Left hindlimb (tissue), 1 donor: ENCODE measurements around the gene EPHA8.

ENCODE experiments used
- DNase-seq: peaks from one replicate; pipeline ENCODE4 v3.0.0-alpha.2; 2018

EPHA8 gene

DNA sequence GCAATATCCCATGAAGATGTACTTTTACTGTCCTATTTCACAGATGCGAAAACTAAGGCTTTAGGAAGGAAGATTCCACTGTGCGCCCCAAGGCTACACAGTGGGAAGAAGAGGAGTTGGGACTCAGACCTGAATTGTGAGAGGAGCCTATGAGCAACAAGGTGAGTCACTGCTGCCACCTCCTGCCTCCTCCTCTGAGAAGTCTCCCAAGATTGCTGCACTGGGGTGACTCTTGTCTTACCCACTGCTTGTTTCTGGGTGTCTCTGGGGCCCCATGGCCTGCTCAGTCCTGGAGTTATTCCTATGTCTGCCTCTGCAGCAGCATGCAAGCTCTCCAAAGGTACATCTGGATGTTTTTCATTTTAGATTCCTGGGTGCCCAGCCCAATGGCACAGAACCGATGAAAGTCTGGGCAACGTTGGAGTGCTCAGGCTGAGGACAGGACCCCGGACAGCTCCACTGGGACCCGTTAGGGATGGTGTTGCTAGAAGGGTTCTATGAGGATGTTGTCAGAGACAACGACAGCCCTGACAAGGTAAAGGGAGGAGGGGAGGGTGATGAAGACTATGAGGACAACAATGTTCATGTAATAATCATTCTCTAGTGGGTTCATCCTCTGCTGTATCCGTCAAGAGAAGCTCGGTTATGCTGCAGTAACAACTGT lies 62.1 kb downstream of the EPHA8 start:
- no peak for DNase-seq

DNA sequence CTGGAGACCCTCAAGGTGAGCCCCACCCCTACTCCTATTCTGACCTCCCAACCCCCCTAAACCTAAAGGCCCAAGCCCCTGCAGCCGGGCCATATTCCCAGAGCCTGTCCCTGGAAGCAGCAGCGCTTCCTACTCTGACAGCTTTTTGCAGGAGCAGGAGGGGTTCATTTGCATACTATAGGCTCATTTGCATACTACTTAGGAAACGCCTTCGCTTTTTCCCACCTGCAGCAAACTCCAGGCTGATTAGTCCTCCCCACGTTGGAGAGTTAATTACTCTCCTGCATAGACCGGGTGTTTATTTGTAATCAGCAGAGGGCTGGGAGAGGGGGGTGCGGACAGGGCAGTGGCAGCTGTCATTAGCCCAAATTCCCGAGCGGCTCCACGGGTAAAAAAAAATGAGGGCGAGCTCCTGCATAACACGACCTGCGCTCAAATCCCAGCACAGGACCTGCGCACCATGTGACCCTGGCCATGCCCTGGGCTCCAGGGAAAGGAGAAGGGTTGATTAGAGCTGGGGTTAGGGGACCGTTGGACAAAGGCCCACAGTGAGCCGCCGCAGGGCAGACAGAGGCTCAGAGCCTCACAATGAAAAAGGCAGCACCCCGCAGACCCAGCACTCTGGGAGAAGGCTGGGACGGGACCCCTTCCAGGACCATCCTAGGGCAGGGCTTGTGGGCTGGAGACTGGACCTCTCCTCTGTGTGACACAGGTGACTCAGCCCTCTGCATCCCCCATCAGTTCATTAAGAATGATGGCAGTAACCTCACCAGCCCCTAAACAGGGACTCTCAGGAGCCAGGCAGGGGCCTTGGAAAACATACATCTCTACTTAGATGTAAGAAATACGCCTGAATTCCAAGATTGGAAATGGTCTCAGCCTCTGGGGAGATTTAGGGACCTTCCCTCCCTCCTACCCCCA lies 63.2 kb downstream of the EPHA8 start:
- no peak for DNase-seq

DNA sequence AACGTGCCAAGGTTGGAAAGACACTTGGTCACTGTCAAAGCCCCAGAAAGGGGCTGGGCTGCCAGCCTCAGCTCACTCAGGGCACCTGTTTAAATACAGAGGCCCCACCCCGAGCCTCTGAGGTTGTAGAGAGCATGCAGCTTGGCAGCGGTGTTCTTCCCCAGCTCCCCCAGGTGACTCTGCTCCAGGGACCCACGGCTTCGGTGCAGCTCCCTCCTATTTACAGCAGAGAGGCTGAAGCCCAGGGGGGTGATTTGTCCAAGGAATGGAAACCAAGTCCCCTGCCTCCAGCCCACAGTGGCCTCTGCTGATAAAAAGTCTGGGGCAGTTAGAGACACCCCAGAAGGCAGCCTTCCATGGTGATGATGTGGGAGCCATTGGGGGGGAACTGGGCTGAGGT lies 64.0 kb downstream of the EPHA8 start:
- DNase-seq = no peak

DNA sequence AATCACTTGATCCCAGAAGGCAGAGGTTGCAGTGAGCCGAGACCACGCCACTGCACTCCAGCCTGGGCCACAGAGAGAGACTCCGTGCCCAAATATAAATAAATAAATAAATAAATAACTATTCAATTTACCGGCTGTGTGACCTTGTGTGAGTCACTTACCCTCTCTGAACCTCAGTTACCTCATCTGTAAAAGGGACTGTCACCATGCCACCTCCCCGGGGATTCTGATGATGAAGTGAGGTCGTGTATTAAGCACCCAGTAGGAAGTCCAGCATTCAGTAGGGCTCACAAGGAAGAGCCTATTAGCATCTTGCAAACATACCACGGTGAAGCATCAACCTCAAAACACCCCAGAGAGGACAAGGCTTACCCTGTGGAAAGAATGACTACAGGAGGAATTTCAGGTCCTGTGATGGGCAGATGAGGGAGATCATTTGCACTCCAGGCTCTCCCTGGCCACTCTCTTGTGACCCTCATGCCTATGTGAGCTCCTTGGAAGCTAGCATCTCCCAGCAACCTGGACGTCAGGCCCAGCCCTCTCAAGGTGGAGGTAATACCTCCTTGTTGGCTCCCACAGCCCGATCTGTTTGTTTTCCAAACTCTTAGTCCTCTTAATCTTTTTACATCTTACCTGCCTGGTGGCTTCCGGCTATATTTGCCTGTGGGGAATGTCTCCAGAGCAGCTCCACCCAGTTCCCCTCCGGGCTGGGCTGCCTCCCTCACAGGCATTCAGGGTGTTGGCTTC lies 65.6 kb downstream of the EPHA8 start:
- no peak for DNase-seq

DNA sequence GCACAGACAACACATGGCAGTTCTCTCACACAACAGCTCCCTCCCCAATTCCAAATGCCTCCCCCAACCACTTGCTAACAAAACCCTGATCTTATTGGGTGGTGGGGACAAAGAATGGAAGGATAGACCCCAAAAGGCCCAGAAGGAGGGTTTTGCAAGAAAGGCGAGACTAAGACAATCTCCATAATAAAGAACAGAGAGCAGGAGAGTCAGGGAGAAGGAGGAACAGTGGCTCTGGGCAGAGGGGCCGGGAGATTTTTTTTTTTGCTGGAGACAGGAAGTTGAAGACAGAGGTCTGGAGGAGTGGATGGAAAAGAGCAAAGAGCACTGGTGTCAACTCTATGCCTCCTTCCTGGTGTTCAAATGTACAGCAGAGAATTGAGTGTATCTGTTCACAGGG lies 66.6 kb downstream of the EPHA8 start:
- DNase-seq = no peak

DNA sequence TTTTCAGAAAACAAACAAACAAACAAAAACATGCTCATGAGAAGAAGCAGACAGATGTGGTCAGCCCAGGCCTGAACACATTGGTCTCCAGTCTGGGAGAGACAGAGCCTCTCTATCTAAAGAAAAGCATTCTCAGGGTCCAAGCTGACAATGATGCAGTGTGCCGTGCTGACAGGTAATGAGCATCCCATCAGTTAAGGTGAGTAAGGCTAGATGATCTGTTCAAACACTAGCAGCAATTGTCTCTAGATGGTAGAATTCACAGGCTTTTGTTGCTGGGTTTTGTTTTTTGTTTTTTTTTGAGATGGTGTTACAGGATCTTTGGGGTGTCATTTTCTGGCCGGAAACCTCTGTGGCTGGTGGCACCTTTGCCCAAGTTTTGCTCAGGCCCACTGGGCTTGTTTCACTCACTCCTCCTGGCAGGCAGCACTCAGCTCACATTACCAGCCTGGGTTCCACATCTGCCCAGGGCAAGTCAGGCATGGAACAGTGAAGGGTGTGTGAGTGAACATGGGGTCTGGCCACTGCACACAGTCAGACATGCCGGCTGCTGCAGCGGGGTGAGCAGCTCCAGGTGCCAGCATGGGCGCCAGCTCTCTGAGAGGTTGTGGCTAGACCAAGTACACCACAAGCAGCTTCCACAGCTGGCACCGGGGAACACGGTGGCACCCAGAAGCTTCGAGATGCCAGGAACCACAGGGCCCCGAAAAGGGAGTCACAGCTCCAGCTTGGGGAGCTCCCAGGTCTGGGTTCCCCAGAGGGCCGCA lies 70.6 kb downstream of the EPHA8 start:
- no peak for DNase-seq

DNA sequence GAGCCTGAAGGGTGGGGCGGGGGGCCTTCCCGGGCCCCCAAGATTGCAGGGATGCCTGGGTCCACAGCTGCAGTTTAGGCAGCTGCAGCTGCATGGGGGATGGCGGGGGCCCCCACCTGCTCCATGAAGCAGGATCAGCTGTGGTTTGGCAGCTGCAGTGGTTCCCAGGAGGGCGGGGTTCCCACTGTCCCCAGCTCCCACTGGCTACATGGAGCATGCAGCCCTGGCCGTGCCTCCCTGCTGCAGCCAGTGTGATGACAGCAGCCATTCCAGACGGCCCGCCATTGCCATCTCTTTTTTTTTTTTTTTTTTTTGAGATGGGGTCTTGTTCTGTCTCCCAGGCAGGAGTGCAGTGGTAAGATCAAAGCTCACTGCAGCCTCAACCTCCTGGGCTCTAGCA lies 72.1 kb downstream of the EPHA8 start:
- DNase-seq = no peak

DNA sequence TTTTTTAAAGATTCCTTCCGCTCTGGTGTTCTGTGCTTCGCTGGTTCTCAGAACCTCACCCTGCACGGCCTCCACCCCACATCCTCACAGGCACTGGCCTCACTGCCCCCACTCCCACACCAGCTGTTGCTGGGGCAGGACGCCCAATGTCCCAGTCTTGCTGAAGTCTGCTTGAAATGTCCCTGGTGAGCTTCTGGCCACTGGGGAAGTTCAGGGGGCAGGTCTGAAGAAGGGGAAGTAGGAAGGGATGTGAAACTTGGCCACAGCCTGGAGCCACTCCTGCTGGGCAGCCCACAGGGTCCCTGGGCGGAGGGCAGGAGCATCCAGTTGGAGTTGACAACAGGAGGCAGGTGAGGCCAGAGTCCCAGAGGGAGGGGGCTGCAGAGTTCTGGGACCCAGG lies 73.1 kb downstream of the EPHA8 start, which contains the start of gene C1QA:
C1QA (plus strand) TSS at position 276 of the 400 bp plus-strand sequence. CDS start 989 bp downstream, outside the sequence.
- DNase-seq = no peak

DNA sequence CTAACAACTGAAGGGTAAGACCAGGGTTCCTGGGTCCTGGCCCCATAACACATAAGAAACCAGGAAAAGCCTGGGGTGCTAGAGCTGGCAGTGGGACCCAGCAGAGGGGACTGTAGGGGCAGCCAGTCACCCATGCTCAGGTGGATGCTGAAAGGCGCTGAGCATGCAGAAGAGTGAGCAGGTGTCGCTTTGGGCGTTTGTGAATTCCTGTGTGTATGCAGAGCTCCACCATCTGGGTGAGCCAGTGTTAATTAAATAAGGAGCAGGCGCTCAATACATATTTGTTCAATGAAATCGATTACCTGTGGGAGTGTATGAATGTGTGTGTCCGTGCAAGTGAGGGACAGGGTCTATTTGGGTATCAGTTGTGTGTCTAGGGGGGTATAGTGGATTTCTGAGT lies 73.6 kb downstream of the EPHA8 start:
- no peak for DNase-seq

DNA sequence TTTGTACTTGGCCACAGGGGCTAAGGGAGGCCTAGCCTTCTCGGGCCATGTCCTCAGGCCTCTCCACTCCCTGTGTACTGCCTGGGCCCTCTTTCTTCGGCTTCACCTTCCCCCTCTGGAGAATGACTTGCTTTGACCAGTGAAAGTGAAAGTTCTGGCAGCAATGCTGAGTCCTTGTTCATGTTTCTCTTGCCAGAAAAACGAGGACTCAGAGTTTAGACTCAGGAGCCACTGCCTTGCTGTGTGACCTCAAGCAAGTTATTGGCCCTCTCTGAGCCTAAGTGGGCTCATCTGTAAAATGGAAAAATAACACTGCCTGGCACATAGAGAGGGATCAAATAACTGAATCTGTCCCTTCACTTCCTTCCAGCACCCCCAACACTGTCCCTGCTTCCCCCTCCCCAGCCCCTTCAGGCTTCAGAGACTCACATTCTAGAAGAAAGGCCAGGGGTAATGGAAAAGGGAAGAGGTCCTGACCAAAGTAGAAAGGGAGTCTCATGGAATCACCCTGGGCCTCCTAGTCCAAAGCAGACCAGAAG lies 74.7 kb downstream of the EPHA8 start:
- no peak for DNase-seq

DNA sequence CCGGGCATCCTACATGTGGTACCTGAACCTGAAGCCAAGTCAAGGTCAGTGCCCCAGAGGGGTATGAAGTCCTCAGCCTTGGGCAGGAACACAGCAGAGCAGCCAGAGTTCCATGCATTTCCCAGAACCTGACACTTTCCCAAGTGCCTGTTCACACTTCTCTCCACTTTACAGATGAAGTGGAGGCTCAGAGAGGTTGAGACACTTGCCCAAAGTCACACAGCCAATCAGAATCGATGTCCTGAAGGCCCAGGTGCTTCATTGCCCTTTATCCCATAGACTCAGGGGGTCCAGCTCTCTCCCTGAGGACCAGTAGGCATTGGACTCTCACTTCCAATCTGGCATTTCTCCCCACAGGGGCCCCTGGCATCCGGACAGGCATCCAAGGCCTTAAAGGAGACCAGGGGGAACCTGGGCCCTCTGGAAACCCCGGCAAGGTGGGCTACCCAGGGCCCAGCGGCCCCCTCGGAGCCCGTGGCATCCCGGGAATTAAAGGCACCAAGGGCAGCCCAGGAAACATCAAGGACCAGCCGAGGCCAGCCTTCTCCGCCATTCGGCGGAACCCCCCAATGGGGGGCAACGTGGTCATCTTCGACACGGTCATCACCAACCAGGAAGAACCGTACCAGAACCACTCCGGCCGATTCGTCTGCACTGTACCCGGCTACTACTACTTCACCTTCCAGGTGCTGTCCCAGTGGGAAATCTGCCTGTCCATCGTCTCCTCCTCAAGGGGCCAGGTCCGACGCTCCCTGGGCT lies 75.4 kb downstream of the EPHA8 start:
- DNase-seq = no peak

DNA sequence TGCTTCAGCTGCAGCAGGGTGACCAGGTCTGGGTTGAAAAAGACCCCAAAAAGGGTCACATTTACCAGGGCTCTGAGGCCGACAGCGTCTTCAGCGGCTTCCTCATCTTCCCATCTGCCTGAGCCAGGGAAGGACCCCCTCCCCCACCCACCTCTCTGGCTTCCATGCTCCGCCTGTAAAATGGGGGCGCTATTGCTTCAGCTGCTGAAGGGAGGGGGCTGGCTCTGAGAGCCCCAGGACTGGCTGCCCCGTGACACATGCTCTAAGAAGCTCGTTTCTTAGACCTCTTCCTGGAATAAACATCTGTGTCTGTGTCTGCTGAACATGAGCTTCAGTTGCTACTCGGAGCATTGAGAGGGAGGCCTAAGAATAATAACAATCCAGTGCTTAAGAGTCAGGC lies 76.0 kb downstream of the EPHA8 start:
- DNase-seq = no peak

DNA sequence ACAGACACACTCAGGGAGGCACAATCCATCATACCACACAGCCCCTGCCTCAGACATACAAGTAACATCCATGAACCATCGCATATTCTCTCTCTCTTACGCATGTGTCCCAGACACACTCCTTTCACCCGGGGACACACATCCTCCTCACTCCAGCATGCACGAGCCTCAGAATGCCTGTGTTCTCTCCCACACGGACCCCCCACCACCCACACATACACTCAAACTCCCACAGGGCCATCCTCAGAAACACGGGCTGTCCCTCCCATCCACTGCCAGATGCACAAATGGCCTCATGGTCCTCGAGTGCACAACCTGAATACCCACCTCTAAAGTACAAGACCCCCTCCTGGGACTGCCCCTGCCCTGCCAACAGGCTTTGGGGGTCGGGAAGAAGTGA lies 78.0 kb downstream of the EPHA8 start:
- no peak for DNase-seq

DNA sequence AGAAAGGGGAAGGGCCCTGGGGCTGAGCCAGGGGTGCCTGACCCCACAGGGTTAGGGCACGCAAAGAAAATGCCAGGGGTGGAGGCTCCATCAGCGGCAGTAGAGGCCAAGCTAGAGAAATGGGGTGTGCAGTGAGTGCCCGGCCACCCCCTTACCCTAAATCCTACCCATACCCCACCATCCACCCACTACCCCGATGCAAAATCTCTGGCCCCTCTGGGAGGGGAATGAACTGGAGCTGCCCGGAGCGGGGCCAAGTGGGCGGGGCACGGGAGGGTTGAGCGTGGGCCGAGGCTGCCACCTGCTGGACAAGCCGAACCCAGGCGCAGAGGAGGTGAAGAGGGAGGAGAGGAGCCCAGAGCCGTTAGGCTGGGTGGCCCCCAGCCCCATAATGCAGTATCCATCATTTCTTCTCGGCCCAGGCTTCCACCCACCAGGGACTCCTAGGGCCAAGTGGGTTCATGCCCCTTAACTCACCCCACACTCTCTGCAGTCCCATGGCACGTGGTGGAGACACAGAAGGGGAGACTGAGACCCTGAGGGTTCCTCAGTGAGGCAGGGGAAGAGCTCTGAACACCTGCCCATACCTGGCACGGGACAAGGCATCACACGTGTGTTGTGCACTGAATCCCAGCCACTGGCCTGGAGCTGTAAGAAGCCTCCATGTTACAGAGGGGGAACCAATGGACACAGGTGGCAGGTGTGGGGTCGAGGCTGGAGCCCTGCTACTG lies 78.8 kb downstream of the EPHA8 start:
- peak; percentile 82 for DNase-seq

DNA sequence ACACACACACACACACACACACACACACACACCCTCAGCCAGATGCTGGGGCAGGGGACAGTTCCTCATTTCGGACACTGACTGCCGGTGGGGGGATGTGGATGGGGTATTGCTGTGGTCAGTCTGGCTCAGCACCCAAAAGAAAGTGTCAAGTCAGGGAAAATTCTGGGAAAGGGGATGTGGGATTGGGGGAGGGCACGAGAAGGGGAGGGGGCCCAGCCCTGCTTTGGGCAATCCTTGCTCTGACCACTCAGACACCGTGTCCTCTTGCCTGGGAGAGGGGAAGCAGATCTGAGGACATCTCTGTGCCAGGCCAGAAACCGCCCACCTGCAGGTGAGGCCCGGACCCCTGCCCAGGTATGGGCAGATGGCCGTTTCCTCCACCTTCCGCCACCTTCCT lies 80.1 kb downstream of the EPHA8 start, which contains the start of gene C1QC:
C1QC (plus strand) TSS at position 253 of the 400 bp plus-strand sequence. CDS start 391 bp downstream, outside the sequence.
- no peak for DNase-seq

DNA sequence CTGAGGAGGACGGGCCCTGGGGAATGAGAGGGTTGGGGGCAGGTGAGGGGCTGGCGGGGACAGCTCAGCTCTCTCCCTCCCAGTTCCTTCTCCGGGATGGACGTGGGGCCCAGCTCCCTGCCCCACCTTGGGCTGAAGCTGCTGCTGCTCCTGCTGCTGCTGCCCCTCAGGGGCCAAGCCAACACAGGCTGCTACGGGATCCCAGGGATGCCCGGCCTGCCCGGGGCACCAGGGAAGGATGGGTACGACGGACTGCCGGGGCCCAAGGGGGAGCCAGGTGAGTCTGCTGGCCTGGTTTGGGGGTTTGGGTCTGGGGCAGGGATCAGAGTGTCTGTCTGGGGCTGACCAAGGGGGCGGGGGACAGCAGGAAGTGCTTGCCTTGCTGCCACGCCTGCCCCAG lies 80.6 kb downstream of the EPHA8 start:
- DNase-seq = no peak

DNA sequence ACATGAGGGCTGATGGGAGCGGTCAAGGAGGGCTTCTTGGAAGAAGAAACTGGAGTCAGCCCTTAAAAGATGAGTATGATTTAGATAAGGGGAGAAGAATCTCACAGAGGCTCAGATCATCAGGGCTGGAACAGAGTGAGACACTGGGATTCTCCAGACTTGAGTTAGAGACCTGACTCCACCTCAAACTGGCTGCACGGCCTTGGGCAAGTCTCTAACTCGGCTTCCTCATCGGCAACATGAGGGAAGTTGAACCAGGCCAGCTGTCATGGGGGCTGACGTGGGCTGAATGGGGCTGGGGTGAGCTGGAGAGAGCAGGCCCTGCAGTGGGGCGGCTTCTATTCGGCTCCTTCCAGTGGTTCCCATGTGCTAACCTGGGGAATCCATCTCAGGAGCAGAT lies 82.6 kb downstream of the EPHA8 start:
- no peak for DNase-seq

DNA sequence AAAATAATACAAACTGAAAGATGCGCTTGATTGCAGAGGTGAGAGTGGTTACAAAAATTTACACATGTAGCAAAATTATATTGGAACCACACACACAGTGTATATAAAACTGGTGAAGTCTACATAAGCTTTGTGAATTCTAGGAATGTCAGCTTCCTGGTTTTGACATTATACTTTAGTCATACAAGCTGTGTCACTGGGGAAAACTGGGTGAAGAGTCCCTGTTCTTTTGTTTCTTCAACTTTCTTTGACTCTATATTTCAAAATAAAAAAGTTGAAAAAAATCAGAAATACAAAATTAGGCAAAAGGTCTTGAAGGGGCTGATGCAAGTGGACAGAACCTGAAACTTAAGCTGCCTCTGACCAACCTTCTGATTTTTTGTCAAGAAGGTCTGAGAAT lies 83.1 kb downstream of the EPHA8 start:
- DNase-seq = no peak

DNA sequence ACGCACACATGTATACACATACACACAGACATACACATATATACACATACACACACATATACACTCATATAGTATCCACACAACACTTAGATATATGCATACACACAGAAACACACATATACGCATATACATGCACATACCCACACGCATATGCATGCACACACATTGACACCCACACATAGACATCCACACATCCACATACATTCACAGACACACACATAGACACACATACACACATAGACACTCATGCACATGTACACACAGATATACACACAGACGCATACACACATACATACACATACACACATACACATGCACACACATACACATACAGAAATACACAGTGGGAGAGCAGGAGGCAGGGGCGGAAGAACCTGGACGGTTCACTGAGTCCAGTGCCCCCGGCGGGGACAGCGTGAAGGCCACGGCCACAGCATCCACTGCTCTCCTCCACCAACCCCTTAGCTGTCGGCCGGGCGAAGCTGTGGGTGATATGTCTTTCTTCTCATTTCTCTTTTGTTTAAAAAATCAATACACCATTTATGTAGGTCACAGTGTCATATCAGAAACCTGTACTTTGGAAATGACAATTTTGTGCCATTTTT lies 86.9 kb downstream of the EPHA8 start:
- DNase-seq = no peak
